SU-DHL-6 (cell line): ENCODE results near the gene NDUFA7.

Experiments used
- H2AFZ ChIP-seq: fragments of 200-600 bp; sonication (generic); 2 replicates; pipeline ENCODE4 v1.6.1; 2014; ENCODE audit warnings: low read depth, mild to moderate bottlenecking, moderate library complexity, mixed read lengths, antibody characterized with exemption, low read length; ENCODE audit not compliant: severe bottlenecking
- H3F3A ChIP-seq: fragments of 200-600 bp; shearing (Covaris generic); 2 replicates; pipeline ENCODE4 v1.6.0; 2016; ENCODE audit warnings: antibody characterized with exemption, mild to moderate bottlenecking; ENCODE audit not compliant: insufficient read depth
- H3K27ac ChIP-seq: fragments of 200-600 bp; sonication (generic); 2 replicates; pipeline ENCODE4 v1.5.1; 2016; ENCODE audit warnings: low read depth, mild to moderate bottlenecking, low read length, moderate library complexity, mixed read lengths
- H3K27me3 ChIP-seq: fragments of 200-600 bp; sonication (generic), shearing (Covaris generic); 2 replicates; pipeline ENCODE4 v1.6.0; 2014; ENCODE audit warnings: mild to moderate bottlenecking, low read length
- H3K36me3 ChIP-seq: fragments of 200-600 bp; sonication (generic); 2 replicates; pipeline ENCODE4 v1.6.1; 2014; ENCODE audit warnings: mild to moderate bottlenecking, low read length, mixed read lengths
- H3K4me2 ChIP-seq: fragments of 300-600, 200-600 bp; shearing (Covaris generic), sonication (generic); 2 replicates; pipeline ENCODE4 v1.6.0; 2014; ENCODE audit warnings: low read length, low read depth, mild to moderate bottlenecking; ENCODE audit not compliant: poor library complexity, severe bottlenecking
- H3K4me3 ChIP-seq: fragments of 200-600 bp; sonication (generic); 2 replicates; pipeline ENCODE4 v1.5.1; 2014; ENCODE audit warnings: antibody characterized with exemption, low read length, mild to moderate bottlenecking, mixed read lengths; ENCODE audit not compliant: insufficient read depth, poor library complexity, severe bottlenecking
- H3K79me2 ChIP-seq: fragments of 200-600 bp; sonication (generic); 2 replicates; pipeline ENCODE4 v1.6.1; 2014; ENCODE audit warnings: mild to moderate bottlenecking, low read length, moderate library complexity; ENCODE audit not compliant: insufficient read depth
- H3K9ac ChIP-seq: fragments of 200-600 bp; sonication (generic); 2 replicates; pipeline ENCODE4 v1.7.0; 2014; ENCODE audit warnings: mild to moderate bottlenecking, low read length
- H3K9me2 ChIP-seq: fragments of 200-600 bp; sonication (generic); replicated peaks from 2 replicates; pipeline ENCODE4 v1.6.1; 2014; ENCODE audit warnings: low read length; ENCODE audit not compliant: insufficient read depth
- H3K9me3 ChIP-seq: fragments of 200-600 bp; sonication (generic); 2 replicates; pipeline ENCODE4 v1.6.1; 2014; ENCODE audit warnings: low read length, mixed read lengths; ENCODE audit not compliant: insufficient read depth
- H4K20me1 ChIP-seq: fragments of 200-600 bp; sonication (generic); 2 replicates; pipeline ENCODE4 v1.6.1; 2014; ENCODE audit warnings: low read depth, mild to moderate bottlenecking, antibody characterized with exemption, low read length, moderate library complexity, mixed read lengths
- CTCF ChIP-seq: fragments of 200-600 bp; sonication (generic); IDR thresholded peaks from one replicate; pipeline ENCODE4 v1.5.1; 2017; ENCODE audit warnings: antibody characterized with exemption, mild to moderate bottlenecking, low read length, moderate library complexity; ENCODE audit not compliant: insufficient read depth, poor library complexity, severe bottlenecking
- EZH2phosphoT487 ChIP-seq: fragments of 200-600 bp; sonication (generic), shearing (Covaris generic); conservative IDR thresholded peaks from 2 replicates; pipeline ENCODE4 v1.6.1; 2018; ENCODE audit warnings: mild to moderate bottlenecking, antibody characterized with exemption, low read length, moderate library complexity, mixed read lengths

The NDUFA7 gene

GRCh38 chr19:8261881-8262280, 59.3 kb downstream of the NDUFA7 start:
- Histone ChIP-seq H3K4me3 (no peak overlapping the region), H3K36me3 (no peaks in the 10 kb centered on the region), H3K9ac (no peak overlapping the region), H3K79me2 (no peaks in the 10 kb centered on the region), H3K27ac (no peak overlapping the region), H3K27me3 (no peaks in the 10 kb centered on the region), H3K9me3 (no peaks in the 10 kb centered on the region), H3K9me2 (no peaks in the 10 kb centered on the region), H2AFZ (no peak overlapping the region), H3F3A (no peaks in the 10 kb centered on the region), H3K4me2 (no peak overlapping the region), H4K20me1 (no peaks in the 10 kb centered on the region)
- no peak for TF ChIP-seq EZH2phosphoT487
- no peak for TF ChIP-seq CTCF

- Histone ChIP-seq H3K4me2 (no peak overlapping the region), H3K27ac (no peak overlapping the region), H3K9me2 (no peaks in the 10 kb centered on the region), H4K20me1 (no peaks in the 10 kb centered on the region), H2AFZ (no peak overlapping the region), H3K27me3 (no peaks in the 10 kb centered on the region), H3K4me3 (no peak overlapping the region), H3K79me2 (no peaks in the 10 kb centered on the region), H3K9me3 (no peaks in the 10 kb centered on the region), H3K9ac (no peak overlapping the region), H3K36me3 (no peaks in the 10 kb centered on the region), H3F3A (no peaks in the 10 kb centered on the region)
- TF ChIP-seq EZH2phosphoT487 (no peak), CTCF (no peak)
Measured at GRCh38 chr19:8261347-8261746, 59.8 kb downstream of the NDUFA7 start.
